ENCODE data around the gene KCNMA1.

The KCNMA1 gene

DNA sequence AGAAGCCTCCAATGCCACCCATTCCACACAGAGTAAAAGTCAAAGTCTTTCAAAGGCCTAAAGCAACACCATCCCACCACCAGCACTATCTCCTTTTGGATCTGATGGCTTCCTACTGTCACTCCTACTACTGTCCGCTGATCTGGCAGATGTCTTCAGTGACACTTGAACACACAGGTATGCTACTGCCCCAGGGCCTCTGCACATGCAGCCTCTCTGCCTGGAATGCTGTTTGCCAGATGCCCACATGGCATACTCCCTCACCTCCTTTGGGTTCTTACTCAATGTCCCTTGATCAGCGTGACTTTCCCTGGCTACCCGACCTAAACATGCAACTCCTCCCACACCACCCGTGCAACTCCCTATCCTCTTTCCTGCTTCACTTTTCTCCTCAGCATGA, 512.4 kb downstream of the KCNMA1 start:
- no peak for ATAC-seq

- ATAC-seq = no peak
Measured at GRCh38 chr10:77123330-77123729, 514.3 kb downstream of the KCNMA1 start.

- no peak for ATAC-seq
Measured at GRCh38 chr10:77121829-77122228, 515.8 kb downstream of the KCNMA1 start.

GRCh38 chr10:77120666-77121376, 516.8 kb downstream of the KCNMA1 start:
- ATAC-seq = no peak

- ATAC-seq = no peak
Measured at GRCh38 chr10:77120012-77120411, 517.6 kb downstream of the KCNMA1 start.

DNA sequence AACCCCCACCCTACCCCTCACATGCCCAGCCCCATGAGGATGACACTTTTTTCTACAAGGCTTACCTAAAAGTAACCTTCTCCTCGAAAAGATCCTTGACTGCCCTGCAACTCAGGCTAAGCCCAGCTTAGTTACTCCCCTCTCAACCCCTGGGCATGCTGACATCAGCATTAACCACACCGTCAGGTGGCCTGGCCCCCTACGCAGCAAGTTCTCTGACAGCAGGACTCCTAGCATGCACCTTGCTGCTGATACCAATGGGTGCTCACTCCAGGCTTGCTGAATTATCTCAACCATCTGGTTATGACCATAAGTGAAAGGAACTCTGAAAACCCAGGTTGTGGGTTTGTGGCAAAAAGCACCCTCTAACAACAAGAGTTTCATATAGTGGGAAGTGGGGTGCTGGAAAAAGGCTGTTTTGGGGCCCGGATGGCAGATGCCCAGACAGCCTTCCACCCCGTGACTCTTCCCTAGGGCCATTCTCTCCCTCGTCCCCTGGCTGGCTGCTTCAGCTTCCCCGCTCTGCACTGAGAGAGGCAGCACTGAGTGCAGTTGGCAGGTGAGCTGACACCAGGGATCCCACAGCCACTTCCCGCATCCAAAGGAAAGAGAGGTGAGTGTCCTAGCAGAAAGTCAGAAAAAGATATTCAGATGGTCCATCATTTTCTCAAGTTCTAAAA, 518.9 kb downstream of the KCNMA1 start:
- no peak for ATAC-seq

DNA sequence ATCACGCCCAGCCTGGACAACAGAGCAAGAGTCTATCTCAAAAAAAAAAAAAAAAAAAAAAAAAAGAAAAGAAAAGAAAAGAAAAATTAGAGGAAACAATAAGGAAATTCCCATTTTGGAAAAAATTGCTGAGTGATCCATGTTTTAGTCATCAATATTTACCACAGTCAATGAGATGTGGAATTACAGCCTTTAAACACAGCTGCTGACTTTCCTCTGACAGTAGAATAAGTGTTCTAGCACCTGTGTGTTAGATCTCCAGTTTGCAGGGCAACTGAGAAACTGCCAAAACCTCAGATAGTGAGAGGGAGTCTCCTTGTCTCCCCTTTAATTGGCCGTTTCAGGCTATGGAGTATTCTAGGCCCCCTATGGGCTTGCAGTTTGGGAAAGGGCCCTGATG, 520.1 kb downstream of the KCNMA1 start:
- ATAC-seq = no peak

DNA sequence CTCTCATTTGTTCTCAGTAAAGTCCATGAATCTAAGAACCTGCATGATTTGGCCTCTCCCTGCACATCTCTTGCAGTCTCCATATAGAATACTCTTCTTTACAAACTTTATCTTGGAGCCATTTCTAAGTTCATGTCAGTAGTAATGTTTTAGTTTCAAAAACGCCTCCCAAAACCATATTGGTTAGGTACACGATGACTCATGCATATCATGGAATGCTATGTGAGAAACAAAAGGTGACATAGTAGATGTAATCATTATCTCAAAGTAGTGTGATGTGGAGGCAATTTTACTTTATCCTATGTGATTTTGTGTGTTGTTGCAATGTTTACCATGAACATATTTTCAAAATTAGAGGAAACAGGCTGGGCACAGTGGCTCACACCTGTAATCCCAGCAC, 520.7 kb downstream of the KCNMA1 start:
- ATAC-seq = no peak

DNA sequence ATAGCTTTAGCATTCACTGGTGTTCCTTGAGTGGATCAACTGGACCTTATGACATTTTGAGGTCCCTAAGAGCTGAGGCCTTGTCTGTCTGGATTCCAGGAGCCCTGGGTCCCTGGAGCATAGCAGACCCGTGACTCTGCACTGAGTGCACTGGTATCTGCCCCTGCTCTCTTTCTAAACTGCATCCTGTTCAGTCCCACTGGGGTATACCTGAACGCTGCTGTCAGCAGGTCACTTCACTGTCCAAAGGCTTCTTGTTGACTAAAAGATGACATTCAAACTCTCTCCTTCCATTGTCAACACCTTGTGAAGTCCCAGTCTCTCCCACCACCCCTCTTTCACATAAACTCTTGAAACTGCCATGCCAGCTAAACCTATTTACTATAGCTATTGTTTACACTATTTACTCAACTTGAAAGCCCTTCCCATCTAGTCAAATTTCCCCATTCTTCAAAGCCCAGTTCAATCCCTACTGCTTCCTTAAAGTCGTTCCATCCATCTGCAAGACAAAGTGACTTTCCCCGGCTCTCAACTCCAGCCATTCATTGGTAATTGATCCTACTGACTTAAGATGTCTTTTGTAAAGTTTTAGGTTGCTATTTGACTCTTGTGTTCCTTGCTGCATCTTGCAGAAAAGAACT, 523.3 kb downstream of the KCNMA1 start:
- ATAC-seq = no peak

- ATAC-seq = peak in 1 of 2 donors; percentile 35
Measured at GRCh38 chr10:77111611-77112550, 525.7 kb downstream of the KCNMA1 start.

DNA sequence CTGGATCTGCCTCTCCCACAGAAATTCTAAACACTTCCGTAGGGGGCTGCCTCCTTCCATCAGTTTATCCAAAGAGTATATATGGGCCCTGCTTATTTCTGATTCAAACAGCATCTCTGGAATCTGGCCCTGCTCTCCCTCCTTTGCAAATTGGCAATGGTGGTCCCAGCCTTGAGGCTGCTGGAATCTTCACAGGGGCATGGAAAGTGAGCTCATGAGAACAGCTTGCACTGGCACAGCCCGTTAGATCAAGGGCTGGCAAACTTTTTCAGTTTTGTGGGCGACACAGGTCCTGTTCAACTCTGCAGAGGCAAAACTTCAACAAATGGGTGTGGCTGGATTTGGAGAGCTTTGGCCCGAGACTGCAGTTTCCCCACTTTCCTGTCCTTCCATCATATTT, 526.9 kb downstream of the KCNMA1 start:
- ATAC-seq = no peak

DNA sequence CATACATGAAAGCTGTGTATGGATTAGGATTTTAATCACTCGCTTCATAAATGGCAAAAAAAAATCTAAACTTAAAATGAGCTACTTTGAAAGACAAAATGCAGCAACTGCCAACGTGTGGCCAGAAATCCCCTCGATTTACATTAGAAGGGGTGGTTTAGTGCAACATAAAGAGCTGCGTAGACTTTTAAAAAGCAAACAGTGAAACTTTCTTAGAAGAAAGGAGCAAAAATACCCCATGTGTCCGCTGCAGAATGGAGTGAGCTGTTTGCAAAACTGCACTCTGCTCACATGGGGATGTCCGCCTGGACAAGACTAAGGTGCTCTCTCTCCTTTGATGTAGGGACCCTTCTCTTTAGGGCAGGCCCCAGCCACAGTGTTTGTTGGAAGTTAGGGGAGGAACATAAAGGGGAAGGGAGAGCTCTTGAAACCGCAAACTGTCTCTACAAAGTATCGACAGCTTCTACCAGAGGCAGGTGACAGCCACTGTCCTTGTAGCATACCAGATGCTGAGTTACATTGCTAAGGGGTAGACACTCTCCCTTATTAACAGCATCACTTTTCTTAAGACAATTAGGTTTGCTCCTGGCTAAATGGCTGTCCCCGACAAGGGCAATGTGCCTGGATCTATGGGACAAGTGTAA, 528.1 kb downstream of the KCNMA1 start:
- ATAC-seq = no peak

DNA sequence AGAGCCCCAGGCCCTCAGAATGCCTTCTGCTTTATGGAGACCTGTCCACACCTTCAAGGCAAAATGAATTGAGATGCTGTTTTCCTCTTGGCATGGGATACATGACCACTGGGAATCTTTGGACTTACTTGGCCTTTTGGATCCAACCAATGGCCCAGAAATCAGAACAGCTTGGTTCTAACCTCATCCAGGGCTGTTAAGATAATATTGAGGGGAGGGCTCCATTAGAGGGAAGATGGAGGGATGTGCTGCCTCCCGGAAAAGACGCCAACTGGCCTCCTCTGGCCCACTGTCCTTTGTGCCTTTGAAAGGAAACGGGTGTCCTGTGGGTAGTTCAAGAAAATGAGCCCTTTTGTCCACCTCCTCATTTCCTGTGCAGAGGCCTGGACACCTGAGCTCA, 530.9 kb downstream of the KCNMA1 start:
- ATAC-seq = no peak

DNA sequence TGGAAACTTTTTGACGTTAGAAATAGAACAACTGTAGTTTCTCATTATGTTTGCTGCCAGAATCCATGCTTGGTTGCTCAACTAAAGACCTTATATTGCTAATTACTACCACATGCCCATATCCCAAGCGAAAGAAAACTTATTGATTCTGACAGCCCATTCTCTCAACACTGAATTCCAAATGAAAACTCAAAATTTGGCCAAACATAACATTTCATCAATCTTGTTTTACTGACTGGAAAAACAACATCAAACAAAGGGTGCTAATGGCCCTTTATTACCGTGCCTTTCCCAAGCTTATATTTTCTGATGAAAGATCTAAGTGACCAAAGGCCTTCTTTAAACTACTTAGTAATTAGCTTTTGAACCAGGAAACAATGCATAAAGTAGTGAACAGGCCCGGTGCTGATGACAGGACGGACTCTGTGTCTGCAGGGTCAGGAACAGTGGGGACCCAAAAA, 531.8 kb downstream of the KCNMA1 start:
- ATAC-seq = no peak

DNA sequence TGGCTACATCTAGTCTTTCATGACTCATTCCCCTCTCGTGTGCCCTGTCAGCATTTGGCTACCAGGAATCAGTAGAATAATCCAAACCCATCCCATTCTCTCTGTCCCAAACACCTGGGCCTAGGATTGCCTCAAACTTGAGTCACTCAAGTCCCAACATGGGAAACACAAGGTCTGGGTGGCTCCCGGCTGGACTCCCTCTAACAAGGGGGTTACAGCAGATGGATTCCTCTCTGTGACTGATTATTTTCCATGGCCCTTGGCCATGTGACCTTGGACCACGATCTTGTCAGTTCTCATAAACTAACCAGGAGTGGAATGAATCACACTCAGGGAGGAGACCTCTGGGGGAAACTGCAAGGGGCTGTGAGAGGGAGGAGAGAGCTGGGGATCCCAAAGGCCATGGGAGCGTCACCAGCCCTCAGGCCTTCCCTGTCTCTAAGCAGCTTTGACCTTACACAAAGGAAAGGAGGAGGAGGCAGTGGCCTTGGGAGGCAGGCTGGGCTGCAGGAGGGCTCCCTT, 533.1 kb downstream of the KCNMA1 start:
- no peak for ATAC-seq

GRCh38 chr10:77103213-77103612, 534.4 kb downstream of the KCNMA1 start:
- no peak for ATAC-seq

DNA sequence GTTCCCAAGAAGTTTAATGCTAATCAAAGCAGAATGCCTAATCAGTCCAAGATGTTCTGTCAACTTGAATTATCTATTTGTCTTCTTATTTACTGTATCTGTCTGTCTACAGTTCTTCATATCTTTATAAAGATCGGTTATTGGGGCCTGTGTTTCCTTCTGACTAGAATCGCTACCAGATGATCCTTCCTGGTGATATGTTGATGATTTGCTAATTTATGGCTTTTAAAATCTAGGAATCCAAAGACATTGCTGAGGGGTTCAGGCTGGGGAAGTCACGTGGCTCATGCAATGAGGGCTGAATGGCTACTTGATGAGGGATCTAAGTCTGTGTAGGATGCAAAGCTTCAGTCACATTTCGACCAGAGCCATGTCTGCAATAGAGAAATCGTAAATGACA, 536.3 kb downstream of the KCNMA1 start:
- ATAC-seq = no peak

DNA sequence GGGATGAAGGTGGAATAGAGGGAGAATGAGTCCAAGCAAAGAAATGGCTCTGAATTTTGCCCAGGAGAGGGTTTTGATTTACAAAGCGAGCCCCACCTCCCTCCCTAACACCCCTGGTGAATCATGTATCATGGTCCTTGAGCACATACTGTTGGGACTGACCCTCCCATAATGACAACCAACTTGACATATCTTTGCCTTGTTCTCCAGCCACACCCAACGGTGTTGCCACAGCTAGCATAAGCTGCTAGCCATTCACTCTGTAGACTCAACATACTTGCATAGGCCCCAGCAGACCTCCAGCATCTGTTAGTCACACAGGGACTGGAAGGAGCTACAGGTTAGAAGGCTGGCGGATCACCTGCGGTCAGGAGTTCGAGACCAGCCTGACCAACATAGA, 538.5 kb downstream of the KCNMA1 start:
- ATAC-seq = no peak

GRCh38 chr10:77097625-77098024, 540.0 kb downstream of the KCNMA1 start:
- no peak for ATAC-seq

GRCh38 chr10:77093126-77093525, 544.5 kb downstream of the KCNMA1 start:
- no peak for ATAC-seq

- no peak for ATAC-seq
Measured at GRCh38 chr10:77091597-77092165, 545.9 kb downstream of the KCNMA1 start.

Measured in activated CD4-positive, CD25-positive, alpha-beta regulatory T cell treated with anti-CD3 and anti-CD28 coated beads, Interleukin-2, amount 50 U/mL, for 24 hours (primary cell).